ENCODE data around the gene SLC32A1.

Gene SLC32A1

DNA sequence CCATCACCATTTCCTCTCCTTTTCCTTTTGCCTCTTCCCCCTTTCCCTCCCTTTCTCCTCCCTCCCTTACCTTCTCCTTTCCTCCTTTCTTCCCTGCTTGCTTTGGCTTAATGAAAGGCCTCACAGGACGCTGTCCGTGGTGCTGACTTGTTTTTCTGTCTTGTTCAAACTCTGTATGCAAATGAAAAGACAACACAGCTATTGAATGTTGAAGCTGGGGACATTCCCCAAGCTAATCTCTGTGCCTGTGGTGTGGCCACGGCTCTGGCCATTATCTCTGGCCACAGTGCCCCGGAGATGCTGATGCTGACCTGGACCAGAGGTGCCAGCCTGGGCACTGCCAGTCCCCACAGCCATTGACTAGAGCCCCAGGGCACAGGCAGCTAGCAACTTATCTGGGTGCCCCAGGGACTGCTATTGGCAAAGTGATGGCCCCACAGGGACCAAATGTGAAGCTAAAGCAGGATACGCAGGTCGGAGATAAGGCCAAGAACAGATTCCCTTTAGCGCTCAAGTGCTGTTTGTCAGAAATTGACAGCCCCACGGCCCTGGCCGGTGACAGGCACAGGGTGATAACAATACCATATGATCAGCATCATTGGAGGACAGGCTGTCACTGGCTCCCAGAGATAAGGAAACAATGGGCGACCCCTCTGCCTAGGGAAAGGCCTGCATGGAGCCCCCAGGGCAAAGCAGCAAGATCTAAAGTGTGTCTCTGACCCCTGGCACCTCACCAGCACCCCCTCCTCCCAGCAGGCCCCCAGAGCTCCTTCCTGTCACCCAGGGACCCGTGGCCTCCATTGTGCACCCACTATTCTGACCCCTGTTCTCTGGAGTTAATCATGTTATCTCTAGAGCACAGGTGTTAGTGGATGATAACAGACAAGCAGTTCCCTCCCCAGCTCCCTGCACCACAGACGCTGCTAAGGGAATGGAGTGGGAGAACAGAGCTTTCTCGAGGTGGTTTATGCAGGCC is 31.6 kb upstream of the SLC32A1 start:
- TF ChIP-seq, protein P1, sequence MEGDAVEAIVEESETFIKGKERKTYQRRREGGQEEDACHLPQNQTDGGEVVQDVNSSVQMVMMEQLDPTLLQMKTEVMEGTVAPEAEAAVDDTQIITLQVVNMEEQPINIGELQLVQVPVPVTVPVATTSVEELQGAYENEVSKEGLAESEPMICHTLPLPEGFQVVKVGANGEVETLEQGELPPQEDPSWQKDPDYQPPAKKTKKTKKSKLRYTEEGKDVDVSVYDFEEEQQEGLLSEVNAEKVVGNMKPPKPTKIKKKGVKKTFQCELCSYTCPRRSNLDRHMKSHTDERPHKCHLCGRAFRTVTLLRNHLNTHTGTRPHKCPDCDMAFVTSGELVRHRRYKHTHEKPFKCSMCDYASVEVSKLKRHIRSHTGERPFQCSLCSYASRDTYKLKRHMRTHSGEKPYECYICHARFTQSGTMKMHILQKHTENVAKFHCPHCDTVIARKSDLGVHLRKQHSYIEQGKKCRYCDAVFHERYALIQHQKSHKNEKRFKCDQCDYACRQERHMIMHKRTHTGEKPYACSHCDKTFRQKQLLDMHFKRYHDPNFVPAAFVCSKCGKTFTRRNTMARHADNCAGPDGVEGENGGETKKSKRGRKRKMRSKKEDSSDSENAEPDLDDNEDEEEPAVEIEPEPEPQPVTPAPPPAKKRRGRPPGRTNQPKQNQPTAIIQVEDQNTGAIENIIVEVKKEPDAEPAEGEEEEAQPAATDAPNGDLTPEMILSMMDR (IDR thresholded peaks at IDR 0.05; ENCODE audit: borderline replicate concordance, insufficient read depth, low read depth, low read length) = no peak
- no peak overlapping the region for H3K4me3 ChIP-seq (ENCODE audit: low read depth, low read length)

- no peak overlapping the region for H3K4me3 ChIP-seq (ENCODE audit: low read depth, low read length)
Measured at GRCh38 chr20:38697306-38697705, 27.0 kb upstream of the SLC32A1 start.

DNA sequence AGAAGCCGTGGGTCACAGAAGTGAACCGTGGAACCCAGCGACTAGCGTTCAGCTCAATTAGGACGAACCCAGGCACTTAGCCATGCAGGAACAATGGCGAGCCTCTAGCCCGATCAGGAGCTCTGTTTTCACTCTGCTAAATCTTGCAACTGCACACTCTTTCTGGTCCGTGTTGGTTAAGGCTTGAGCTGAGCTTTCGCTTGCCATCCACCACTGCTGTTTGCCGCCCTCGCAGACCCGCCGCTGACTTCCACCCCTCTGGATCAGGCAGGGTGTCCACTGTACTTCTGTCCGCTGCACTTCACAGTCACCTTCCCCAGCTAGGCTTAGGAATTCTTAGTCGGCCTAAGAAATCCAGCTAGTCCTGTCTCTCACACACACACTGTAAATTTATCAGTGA is 25.7 kb upstream of the SLC32A1 start:
- TF ChIP-seq, protein P1 (IDR thresholded peaks at IDR 0.05; ENCODE audit: borderline replicate concordance, insufficient read depth, low read depth, low read length) = no peak

More at GRCh38 chr20:38697306-38697705, 27.0 kb upstream of the SLC32A1 start:
- TF ChIP-seq, protein P1 (IDR thresholded peaks at IDR 0.05; ENCODE audit: borderline replicate concordance, insufficient read depth, low read depth, low read length) = no peak

GRCh38 chr20:38700141-38700540 is 24.1 kb upstream of the SLC32A1 start:
- no peak overlapping the region for H3K4me3 ChIP-seq (ENCODE audit: low read depth, low read length)
- TF ChIP-seq, protein P1 (IDR thresholded peaks at IDR 0.05; ENCODE audit: borderline replicate concordance, insufficient read depth, low read depth, low read length) = no peak

More for the DNA sequence above, 25.7 kb upstream of the SLC32A1 start:
- H3K4me3 ChIP-seq (ENCODE audit: low read depth, low read length) = no peak overlapping the region

DNA sequence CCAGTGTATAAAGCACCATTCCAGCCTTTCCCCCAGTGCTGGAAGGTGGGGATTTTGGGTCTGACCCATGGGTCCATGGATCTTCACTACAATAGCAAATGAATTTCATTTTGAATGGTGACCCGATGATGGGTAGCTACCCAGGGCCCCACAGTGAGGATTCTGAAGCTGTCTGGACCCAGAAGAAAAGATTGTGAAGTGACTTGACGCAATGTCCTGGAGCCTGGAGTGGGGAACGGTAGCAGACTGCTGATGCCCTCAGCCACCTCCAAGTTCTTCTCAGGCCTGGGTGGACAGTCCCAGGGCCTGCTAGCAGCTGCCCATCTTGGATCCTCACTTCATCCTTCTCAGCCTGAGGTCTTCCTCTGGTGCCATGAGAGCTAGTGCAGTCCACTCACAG is 23.4 kb upstream of the SLC32A1 start:
- TF ChIP-seq, protein P1 (IDR thresholded peaks at IDR 0.05; ENCODE audit: borderline replicate concordance, insufficient read depth, low read depth, low read length) = no peak
- no peak overlapping the region for H3K4me3 ChIP-seq (ENCODE audit: low read depth, low read length)

- no peak overlapping the region for H3K4me3 ChIP-seq (ENCODE audit: low read depth, low read length)
- TF ChIP-seq, protein P1 (IDR thresholded peaks at IDR 0.05; ENCODE audit: borderline replicate concordance, insufficient read depth, low read depth, low read length) = no peak
Measured at GRCh38 chr20:38703526-38703925, 20.8 kb upstream of the SLC32A1 start.

GRCh38 chr20:38704136-38704535 is 20.1 kb upstream of the SLC32A1 start:
- TF ChIP-seq, protein P1 (IDR thresholded peaks at IDR 0.05; ENCODE audit: borderline replicate concordance, insufficient read depth, low read depth, low read length) = no peak
- H3K4me3 ChIP-seq (ENCODE audit: low read depth, low read length) = no peak overlapping the region
